Measurements from ENCODE around the gene NPBWR2.

The NPBWR2 gene

DNA sequence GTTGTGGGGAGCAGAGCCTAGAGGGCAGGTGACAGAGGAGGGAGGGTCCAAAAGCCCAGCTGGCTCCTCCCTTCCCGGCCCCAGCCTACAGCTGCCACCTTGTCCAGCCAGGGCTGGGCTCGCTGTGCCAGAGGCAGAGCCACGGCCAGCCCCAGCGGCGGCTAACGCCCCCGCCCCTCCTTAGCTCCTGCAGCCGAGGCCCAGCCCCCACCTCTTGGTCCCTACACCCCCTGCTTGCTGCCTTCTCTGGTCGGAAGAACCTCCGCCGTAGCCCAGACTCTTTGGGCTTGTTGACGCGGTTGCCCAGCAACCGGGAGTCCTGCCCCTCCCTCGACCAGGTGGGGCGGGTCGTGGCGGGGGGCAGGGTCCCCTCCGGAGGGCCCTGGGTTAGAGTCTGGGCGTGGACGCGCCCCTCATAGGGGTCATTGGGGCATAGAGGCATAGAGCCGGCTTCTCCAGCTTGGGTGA lies 22.6 kb downstream of the NPBWR2 start:
- DNase-seq (ENCODE audit: low read depth in 2 of 2): no peak

DNA sequence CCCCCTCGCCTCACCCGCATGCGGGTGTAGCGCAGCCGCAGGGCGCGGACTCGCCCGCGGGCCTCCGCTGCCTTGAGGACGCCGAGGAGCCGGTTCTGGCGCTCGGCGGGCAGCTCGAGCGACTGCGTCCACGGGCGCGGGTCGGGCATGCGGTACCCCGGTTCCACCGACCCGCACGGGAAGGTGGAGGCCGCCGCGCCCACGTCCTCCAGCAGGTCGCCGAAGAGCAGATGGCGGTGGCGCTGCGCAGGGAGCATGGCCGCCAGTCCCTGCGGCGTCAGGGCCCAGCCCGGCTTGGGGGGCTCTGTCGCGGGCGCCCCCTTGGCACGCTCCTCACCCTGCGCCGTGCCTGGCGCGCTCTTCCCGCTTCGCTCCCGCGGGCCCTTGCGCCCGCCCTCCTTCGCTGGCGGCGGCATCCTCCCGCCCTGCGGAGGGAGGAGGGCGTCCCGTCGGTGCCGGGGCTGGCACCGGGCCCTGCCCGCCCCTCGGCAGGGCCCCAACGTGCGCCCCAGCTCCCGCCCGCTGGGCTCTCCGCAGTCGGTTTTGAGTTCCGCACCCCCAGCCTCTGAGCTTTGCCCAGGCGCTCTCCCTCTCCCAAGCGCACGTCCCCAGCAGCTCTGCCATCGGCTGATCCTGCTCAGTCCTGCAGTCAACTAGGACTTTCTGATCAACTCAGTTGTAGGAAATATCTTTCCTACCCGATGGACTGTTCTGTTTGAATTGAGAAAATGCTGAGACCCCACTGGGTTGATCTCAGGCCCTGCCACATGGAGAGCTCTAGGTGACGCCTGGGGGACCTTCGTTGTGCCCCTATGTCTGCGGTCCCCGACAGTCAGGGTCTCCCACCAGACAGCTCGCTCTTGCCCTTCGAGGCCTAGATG lies 23.3 kb downstream of the NPBWR2 start, which contains the start of gene LKAAEAR1:
LKAAEAR1 (minus strand) TSS at position 595 of the 881 bp plus-strand sequence; CDS start at position 416, 179 bp downstream.
- no peak for DNase-seq (ENCODE audit: low read depth in 2 of 2)

DNA sequence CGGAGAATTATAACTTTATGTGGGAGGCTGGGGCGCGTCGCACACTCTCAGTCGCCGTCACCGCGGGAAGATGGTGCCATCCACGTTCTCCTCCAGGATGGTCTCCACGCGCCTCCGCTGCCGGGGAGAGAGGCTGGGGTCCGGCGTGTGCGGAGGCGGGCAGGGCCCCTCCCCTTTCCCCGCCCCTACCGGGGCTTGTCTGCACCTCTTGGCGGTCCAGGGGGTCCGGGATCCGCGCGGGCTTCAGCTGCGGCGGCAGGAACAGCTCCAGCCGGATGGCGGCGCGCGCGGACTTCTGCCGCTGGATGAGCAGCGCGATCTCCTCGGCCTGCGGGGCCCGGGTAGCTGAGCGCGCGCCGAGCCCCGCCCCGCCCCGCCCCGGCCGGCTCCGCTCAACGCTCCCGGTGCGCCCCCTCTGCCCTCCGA lies 24.0 kb downstream of the NPBWR2 start:
- peak in 1 of 2 donors; percentile 65 for DNase-seq (ENCODE audit: low read depth in 2 of 2)

DNA sequence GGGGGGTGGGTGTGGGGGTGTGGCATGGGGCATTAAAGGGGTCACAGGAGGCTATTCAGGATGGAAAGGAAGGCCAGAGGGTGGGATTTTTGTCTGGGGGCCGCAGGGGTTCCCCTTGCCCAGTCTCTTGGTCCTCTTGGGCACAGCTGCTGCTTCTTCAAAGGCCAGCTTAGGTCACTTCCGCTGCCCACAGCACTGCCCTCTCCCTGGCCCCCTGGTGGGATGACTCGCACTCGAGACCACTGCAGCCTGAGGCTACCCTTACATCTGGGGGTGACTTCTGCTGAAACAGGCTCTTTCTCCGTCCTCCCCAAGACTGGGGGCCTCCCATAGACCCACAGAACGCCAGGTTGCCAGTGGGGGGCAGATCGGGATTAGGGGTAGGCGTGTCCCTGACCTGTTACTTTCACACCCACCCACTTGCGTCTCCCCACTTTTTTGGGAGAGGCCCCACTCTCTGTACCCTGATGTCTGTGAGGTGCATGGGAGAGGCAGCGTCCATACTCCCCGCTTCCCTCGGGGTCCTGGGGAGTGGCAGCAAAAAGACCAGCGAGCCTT lies 24.5 kb downstream of the NPBWR2 start:
- no peak for DNase-seq (ENCODE audit: low read depth in 2 of 2)

DNA sequence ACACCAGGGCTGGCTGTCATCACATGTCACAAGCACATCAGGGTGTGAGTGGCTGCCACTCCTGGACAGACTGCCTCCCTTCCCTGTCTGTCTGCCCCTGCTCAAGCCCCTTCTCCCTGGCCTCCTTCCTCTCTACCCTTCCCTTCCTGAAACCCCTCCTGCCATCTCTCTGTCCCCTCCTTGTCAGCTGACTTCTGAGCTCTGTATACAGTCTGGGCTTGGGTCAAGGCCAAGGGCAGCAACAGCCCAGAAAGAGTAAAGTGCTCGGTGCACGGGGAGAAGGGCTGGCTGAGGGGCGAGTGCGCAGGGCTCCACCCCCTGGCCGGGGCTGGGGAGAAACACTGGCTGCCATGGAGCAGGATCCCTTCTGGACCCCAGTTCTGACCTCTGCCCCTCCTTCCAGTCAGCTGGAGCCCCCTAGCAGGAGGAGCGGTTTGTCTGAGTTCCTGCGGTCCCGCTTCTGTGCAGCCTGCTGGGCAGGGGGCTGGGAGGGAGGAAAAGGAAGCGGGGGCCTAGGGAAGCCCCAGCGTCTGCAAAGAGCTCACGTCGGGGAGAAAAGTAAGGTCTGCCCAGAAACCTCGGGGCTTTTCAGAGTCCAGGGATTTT lies 25.1 kb downstream of the NPBWR2 start:
- no peak for DNase-seq (ENCODE audit: low read depth in 2 of 2)

DNA sequence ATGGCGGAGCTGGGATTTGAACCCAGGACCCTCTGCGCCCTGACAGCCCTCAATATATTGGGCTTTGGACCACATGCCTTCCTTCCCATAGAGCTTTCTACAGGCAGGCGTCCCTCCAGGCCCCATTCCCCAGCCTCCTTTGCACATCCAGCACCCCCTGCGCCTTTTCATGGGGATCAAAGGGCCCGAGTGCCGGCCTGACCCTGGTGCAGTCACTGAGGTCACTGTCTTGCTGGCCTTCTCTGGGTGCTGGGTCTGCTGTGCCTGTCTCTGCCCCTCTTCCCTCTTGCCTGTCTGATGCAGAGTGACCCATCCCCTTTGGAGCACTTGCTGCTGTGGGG lies 25.8 kb downstream of the NPBWR2 start:
- DNase-seq (ENCODE audit: low read depth in 2 of 2): no peak

DNA sequence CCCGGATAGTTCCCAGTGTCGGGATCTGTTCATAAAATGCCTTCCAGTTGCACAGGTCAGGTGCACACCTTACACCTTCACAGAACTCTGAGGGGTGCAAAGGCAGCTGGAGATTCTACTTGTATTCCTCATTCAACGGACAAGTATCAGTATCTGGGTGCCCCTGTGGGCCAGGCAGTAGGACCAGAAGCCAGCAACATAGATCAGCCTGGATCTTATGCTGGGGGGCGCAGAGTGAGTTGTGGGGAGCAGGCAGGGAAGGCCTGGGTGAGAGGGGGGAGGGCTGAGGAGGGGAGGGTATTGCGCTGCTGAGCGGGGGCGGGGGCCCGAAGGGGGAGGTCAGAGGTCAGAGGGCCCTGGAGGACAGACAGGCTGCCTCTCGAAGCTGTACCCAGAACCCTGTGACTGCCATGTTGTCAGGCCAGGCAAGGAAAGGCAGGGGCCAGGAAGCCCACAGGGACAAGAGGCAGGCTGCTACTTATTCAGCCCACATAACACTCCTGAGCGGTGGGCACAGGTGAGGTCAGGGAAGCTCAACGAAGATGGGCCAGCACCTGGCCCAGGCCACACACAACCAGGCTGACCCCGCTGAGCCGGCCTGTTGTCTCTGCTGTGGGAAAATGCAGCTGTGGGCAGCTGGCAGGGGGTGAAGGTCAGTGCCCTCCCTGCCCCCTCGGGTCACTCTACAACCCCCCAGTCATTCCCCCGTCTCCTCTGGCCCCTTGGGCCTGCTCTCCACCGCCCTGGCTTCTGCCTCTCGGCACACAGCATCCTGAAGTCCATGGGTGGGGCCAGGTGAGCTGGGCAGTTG lies 26.3 kb downstream of the NPBWR2 start:
- no peak for DNase-seq (ENCODE audit: low read depth in 2 of 2)

DNA sequence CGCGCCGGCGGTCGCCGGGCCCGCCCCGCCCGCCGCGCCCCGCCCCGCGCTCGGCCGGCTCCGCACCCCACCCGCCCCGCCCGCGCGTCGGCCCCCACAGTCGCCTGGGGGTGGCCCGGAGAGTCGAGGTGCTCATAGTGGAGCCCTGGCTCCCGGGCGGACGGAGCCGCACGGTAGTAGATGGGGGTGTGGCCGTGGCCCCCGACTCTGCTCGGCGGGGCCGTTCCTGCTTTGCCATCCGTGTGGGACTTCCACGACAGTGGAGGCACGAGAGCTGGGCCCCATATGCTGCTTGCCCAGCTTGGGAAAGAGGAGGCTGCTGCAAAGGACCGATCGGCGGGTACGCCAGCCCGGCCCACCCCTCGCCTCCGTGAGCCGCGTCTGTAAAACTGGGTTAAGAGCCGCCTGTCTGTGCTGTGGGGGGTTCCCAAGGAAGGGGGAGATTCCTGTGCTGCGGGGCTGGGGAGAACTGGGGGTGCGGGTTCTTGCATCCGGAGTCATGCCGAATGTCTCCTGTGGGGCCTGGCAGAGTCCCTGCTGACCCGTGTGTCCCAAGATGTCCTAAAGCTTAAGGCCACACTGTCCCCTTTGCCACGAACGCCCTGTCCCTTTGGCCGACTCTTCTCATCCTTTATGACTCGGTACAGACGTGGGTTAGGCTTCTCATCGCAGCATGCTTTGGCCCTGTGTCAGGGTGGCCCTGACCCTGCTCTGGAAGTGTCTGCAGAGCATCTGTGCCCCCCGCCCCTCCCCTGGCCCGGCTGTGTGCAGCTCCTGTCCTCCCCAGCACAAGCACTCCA lies 27.2 kb downstream of the NPBWR2 start, which contains the start of gene OPRL1:
OPRL1 (plus strand) TSS at position 70 of the 800 bp plus-strand sequence. CDS start 12,639 bp downstream, outside the sequence.
- no peak for DNase-seq (ENCODE audit: low read depth in 2 of 2)

DNA sequence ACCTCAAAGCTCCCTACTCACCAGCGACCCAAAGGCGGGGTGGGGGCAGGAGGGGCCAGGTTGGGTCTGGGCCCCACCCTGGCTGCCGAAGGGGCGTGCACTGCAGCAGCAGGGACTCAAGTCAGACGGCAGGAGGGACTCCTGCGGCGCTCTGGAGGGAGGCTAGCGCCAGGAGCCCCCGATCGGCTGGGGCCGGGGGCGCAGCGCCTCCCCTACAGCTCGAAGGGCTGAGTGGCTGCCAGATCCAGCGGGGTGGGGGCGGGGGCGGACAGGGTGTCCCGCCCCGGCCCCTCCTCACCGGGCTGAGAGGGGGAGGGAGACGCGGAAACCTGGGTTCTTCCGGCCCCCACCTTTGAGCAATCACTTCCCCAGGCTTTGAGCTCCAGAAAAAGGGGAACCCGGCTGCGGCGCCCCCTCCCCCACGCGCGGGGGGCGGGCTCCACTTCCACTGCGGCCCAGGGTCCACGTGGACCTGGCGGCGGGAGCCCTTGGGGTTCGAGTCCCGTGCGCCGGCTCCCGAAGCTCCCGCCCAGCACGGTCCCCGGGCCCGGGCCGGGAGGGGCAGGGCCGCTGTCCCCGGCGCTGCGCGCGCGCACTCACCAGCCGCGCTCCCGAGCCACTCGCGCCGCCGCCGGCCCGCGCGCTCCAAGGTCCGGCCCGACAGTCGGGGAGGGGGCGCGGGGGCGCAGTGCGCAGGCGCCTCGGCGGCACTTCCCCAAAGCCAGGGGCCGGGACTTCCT lies 27.9 kb downstream of the NPBWR2 start, which contains the start of gene RGS19:
RGS19 (minus strand) TSS at position 246 of the 740 bp plus-strand sequence. CDS start 2,632 bp downstream, outside the sequence.
- peak in 1 of 2 donors; percentile 49 for DNase-seq (ENCODE audit: low read depth in 2 of 2)

DNA sequence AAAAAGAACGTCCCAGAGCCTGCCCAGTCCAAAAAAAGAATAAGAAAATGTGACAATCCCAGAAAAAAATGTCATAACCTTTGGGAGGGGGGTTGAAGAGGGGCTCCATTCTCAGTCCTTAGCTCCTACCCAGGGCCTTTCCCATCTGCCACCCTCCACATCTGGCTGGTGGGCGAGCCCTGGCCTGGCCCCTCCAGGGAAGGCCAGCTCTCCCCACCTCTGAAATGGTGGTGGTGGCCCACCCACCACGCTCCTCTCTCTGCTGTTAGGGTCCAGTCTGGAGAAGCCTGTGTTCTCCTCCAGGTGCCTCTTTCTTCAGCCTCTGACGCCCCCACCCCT lies 28.5 kb downstream of the NPBWR2 start:
- no peak for DNase-seq (ENCODE audit: low read depth in 2 of 2)

DNA sequence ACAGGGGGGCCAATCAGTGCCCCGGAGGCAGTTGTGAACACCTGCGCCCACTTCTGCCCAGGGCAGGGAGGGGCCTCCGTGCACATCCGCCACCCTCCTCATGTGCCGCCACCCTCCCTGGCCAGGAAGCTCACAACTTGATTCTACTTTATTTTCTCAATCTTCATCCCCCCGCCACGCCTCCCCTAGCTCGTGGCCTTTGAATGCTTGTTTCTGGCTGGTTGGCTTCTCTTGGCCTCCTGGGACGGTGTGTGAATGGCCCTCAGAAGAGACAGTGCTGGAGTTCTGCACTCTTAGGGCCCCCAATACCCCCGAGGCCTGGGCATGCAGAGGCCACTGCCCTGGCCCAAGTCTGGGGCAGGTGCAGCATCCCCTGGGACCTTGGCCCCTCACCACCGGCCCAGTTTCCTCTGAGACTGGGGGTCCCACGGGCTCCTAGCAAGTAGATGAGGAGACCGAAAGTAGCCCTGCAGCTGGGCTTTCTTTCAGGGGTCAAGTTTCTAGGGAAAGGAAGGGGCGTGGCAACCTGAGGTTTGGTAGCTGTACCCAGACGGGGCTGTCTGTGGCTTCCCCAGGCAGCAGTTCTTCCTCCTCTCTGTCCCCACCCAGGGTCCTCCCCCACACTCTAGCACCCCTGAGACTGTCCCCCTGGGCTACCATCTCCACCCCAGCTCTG lies 29.4 kb downstream of the NPBWR2 start:
- peak in 1 of 2 donors; percentile 38 for DNase-seq (ENCODE audit: low read depth in 2 of 2)

DNA sequence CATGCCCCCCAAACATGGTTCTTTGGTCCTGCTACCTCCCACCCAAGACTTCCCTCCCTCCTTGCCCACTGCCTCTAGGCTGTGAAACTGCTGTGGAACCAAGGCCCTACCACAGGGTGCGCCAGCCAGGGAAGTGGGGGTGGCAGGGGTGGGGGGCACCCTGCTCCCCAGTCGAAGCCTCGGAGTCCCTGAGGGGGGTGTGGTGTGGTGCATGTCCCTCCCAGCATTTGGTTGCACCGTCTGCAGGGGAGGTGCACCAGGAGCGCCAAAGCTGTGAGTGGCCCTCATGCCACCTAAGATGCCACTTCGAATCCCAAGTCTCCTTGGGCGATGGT lies 29.9 kb downstream of the NPBWR2 start:
- DNase-seq (ENCODE audit: low read depth in 2 of 2): no peak

DNA sequence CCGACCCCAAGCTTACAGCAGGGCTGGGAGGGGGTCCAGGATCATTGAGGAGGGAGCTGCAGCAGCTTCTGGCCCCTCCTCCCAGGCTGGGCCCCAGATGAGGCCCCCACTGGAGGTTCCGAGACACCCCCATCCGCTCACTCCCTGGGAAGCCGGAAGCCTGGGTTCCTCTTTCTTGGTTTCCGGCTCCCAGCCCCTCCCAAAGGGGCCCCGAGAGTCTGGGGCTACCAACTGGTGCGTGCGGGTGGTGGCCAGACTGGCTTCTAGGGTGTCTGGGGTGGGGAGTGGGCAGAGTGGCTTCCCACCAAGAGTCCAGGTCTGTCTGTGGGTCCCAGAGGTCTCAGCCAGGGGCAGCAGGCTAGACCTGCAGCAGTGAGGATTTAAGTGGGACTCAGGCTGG lies 30.3 kb downstream of the NPBWR2 start:
- no peak for DNase-seq (ENCODE audit: low read depth in 2 of 2)

DNA sequence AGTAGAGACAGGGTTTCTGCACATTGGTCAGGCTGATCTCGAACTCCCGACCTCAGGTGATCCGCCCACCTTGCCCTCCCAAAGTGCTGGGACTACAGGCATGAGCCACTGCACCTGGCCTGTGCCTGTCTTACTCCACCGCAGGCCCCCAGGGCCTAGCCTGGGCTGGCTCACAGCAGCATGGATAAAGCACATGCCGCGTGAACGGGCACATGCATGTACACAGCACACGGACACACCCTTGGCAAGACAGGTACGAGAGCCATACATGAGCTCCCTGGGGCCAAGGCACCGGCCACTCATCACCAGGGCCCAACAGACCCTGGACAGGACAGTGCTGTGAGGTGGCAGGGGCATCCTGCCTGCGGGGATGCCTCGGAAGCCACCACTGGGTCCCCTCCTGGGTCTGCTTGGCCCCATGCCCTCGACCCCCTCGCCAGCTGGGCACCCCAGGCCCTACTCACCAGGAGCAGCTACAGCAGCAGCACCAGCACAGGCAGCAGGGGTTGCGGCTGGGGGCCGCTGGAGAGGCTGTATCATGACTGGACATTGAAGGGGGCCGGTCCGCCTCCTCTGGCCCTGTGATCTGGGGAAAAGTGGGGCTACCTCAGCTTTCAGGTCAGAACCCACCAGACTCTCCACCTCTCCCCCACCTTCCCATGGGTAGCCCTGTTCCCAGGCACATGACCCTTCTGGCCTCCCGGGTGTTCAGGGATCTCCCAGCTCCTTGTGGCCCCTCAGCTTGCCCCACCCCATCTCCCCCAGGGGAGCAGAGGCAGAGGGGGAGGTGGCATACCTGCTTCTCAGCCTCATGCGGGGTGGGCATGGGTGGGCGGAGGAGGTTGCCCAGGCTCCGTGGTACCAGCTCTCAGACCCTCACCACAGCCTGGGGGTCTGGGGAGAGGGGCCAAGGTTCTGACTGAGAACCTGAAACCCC lies 31.0 kb downstream of the NPBWR2 start:
- no peak for DNase-seq (ENCODE audit: low read depth in 2 of 2)

DNA sequence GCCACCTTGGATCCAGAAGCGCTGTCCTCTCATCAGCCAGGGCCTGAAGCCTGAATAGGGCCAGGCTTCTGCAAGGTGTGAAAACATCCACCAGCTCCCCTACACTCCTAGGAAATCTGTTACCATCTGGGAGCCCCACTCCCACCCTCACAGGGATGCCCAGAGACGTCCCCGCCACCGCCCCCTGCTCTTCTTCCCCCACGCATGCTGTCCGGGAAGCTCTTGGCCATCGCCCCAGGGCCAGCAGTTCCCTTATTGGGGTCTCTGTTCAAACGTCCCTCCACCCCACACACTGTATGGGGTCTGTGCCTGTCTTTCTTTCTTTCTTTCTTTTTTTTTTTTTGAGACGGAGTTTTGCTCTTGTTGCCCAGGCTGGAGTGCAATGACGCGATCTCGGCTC lies 31.8 kb downstream of the NPBWR2 start:
- DNase-seq (ENCODE audit: low read depth in 2 of 2): no peak

DNA sequence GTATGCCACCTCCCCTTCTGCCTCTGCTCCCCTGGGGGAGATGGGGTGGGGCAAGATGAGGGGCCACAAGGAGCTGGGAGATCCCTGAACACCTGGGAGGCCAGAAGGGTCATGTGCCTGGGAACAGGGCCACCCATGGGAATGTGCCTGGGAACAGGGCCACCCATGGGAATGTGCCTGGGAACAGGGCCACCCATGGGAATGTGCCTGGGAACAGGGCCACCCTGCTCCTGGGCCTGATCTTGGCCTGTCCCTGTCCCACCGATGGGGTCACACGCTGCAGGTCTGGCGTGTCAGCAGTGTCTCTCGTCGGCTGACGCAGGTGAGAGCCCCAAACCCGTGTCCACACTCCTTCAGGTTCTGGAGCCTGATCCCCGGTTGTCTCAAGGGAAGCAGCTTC lies 32.4 kb downstream of the NPBWR2 start:
- DNase-seq (ENCODE audit: low read depth in 2 of 2): no peak

DNA sequence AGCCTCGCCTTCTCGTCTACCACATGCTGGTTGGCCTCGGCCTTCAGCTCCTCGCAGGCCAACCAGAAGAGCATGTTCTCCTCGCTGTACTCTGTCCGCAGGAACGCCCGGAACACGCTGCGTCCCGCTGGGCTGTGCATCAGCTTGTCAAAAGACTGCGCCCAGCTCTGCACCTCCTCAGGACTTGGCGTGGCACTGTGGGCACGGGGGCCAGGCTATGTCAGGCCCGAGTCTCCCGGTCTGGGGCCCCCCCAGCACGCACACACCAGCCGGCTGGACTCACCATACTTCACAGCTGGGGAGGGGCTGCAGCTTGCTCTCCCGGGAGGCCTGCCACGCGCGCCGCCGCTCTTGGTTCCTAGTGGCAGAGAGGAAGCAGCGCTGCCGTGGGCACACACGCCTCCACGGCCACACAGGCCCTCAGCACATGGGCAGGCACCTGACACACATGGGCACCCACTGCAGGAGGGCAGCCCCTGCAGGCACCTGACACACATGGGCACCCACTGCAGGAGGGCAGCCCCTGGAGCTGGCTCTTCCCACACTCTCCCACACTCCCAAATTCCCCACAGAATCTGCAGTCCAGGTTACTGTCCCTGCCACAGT lies 33.1 kb downstream of the NPBWR2 start:
- no peak for DNase-seq (ENCODE audit: low read depth in 2 of 2)

DNA sequence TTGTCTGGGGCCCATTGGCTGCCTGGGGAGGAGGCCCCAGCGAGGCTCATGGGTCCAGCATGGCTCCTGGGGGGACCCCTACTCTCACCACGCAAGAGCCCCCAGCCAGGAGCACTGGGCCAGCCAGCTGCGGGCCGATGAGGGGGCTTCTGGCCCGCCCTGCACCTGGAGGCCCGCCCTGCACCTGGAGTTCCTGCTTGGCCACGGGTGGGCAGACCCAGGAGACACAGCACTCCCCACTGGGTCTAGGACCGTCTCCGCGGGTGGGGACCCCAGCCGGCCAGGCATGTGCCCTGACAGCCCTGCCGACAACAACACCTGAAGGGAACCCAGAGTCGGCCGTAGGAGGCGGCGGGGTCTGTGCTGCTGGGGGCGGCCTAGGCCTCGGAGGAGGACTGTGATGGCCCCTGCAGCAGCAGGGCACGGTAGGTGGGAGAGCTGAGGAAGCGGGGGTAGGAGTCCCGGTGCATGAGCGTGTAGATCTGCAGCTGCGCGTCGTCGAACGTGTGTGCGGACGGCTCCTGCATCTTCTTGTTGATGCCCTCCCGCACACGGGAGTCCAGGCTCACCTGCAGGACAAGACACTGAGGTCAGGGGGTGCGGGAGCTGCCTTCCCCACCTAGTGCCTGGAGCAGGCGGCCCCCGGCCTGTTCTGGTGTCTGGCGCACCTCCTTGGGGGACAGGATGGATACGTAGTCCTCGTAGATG lies 33.7 kb downstream of the NPBWR2 start:
- DNase-seq (ENCODE audit: low read depth in 2 of 2): no peak
